HG03571 (cell line): ENCODE results near the gene ZNRD2.

Source experiments
- ATAC-seq: cut with Tn5 transposase; IDR thresholded peaks from one replicate; pipeline ENCODE4 v1.9.1; 2021; ENCODE audit not compliant: unreplicated experiment

Gene ZNRD2

GRCh38 chr11:65572356-65573051, 2.2 kb downstream of the ZNRD2 start, which contains the start of gene FAM89B:
Gene FAM89B, plus strand, starts transcription at chr11:65572538. Its CDS starts 132 bp downstream, at chr11:65572670.
- no peak for ATAC-seq

GRCh38 chr11:65573391-65574079, 3.3 kb downstream of the ZNRD2 start:
- ATAC-seq = no peak

GRCh38 chr11:65574109-65574810, 4.0 kb downstream of the ZNRD2 start:
- no peak for ATAC-seq

- no peak for ATAC-seq
Observed at GRCh38 chr11:65574811-65575567, 4.7 kb downstream of the ZNRD2 start.

GRCh38 chr11:65575568-65576231, 5.4 kb downstream of the ZNRD2 start, which contains the start of gene EHBP1L1:
Gene EHBP1L1, plus strand, starts transcription at chr11:65576053. Its CDS starts 250 bp downstream, at chr11:65576303.
- no peak for ATAC-seq

GRCh38 chr11:65576232-65576866, 6.1 kb downstream of the ZNRD2 start:
- ATAC-seq = no peak

GRCh38 chr11:65576867-65577755, 6.8 kb downstream of the ZNRD2 start:
- ATAC-seq = no peak

GRCh38 chr11:65577756-65578109, 7.5 kb downstream of the ZNRD2 start:
- ATAC-seq = no peak

GRCh38 chr11:65578134-65578533, 7.9 kb downstream of the ZNRD2 start:
- ATAC-seq = no peak

- ATAC-seq = no peak
Observed at GRCh38 chr11:65578667-65579066, 8.4 kb downstream of the ZNRD2 start.

- no peak for ATAC-seq
Observed at GRCh38 chr11:65579291-65579690, 9.0 kb downstream of the ZNRD2 start.

- no peak for ATAC-seq
Observed at GRCh38 chr11:65580031-65580692, 9.9 kb downstream of the ZNRD2 start.

- ATAC-seq = no peak
Observed at GRCh38 chr11:65580756-65581155, 10.5 kb downstream of the ZNRD2 start.

GRCh38 chr11:65581928-65582327, 11.7 kb downstream of the ZNRD2 start:
- ATAC-seq = no peak

GRCh38 chr11:65583589-65583988, 13.3 kb downstream of the ZNRD2 start:
- no peak for ATAC-seq

GRCh38 chr11:65584106-65584505, 13.8 kb downstream of the ZNRD2 start:
- ATAC-seq = no peak

- ATAC-seq = no peak
Observed at GRCh38 chr11:65584723-65585171, 14.5 kb downstream of the ZNRD2 start.

GRCh38 chr11:65585396-65586246, 15.3 kb downstream of the ZNRD2 start:
- ATAC-seq = no peak
